Mesodermal cell (in vitro differentiated cells): Measurements from ENCODE around the gene NAGK.

Source experiments
- H3K27ac ChIP-seq: 2 replicates; pipeline ENCODE4 v1.7.0; 2013; ENCODE audit warnings: mild to moderate bottlenecking, low read depth, low read length, moderate library complexity; ENCODE audit not compliant: severe bottlenecking
- H3K36me3 ChIP-seq: 2 replicates; pipeline ENCODE4 v1.7.1; 2013; ENCODE audit warnings: mild to moderate bottlenecking, low read length, moderate library complexity; ENCODE audit not compliant: control insufficient read depth, insufficient read depth
- H3K4me1 ChIP-seq: one replicate; pipeline ENCODE4 v1.7.1; 2013; ENCODE audit warnings: mild to moderate bottlenecking, low read length; ENCODE audit not compliant: insufficient read depth, control insufficient read depth, poor library complexity, severe bottlenecking
- H3K4me3 ChIP-seq: 2 replicates; pipeline ENCODE4 v1.7.0; 2013; ENCODE audit warnings: low read length, control low read depth, mild to moderate bottlenecking; ENCODE audit not compliant: insufficient read depth, poor library complexity, severe bottlenecking; ENCODE audit errors: extremely low read depth
- H3K9me3 ChIP-seq: 2 replicates; pipeline ENCODE4 v1.7.1; 2013; ENCODE audit warnings: mild to moderate bottlenecking, low read length, moderate library complexity; ENCODE audit not compliant: control insufficient read depth
- WGBS, 2 experiments: methylation state at CpG; one replicate each; pipeline ENCODE4 v1.1.5; 2013; ENCODE audit warnings: missing lambda C conversion rate in 2 of 2; ENCODE audit not compliant: insufficient coverage in 2 of 2; 5-methylcytosine and 5-hydroxymethylcytosine counted together

The NAGK gene

GRCh38 chr2:71113843-71114242, 45.4 kb downstream of the NAGK start:
- Histone ChIP-seq H3K4me1 (no peaks in the 10 kb centered on the region), H3K27ac (no peak overlapping the region), H3K36me3 (peaks cover 42% of the 10 kb centered on the region), H3K9me3 (no peaks in the 10 kb centered on the region), H3K4me3 (no peak overlapping the region)
- 78 to 92% methylated on average over 1 of the region's 1 CpG for WGBS, 2 experiments

DNA sequence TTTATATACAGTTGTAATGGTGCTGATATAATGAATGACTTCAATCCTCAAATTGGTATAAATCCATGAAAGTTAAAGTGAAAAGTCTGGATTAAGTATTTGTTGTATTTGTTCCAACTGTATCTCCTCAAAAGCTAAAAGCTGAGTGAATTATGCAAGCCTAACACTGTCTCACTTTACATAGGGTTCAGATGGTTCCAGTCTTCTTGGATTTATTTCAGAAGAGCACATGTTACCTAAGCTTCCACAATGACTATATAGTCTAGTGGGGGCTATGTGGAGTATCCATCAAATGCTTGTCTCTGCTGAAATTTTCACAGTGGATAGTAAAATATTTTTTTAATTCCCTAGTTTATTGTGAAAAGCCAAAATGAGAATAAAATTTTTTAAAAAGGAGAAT, 48.6 kb downstream of the NAGK start:
- Histone ChIP-seq H3K27ac (no peak overlapping the region), H3K4me1 (no peaks in the 10 kb centered on the region), H3K36me3 (peaks cover 50% of the 10 kb centered on the region), H3K4me3 (no peak overlapping the region), H3K9me3 (no peaks in the 10 kb centered on the region)

- Histone ChIP-seq H3K4me3 (no peak overlapping the region), H3K36me3 (peaks cover 56% of the 10 kb centered on the region), H3K4me1 (no peaks in the 10 kb centered on the region), H3K9me3 (no peaks in the 10 kb centered on the region), H3K27ac (no peak overlapping the region)
- WGBS, 2 experiments: 88 to 95% methylated on average over 4 to 5 of the region's 6 CpGs
These were observed 51.7 kb downstream of the NAGK start for GRCh38 chr2:71120195-71120594.

- Histone ChIP-seq H3K9me3 (no peaks in the 10 kb centered on the region), H3K27ac (no peak overlapping the region), H3K4me1 (no peaks in the 10 kb centered on the region), H3K36me3 (peaks cover 51% of the 10 kb centered on the region), H3K4me3 (no peak overlapping the region)
- 100% methylated on average over 1 of the region's 1 CpG; no CpG with 5 or more reads in 1 of the 2 experiments for WGBS, 2 experiments
These were observed 53.0 kb downstream of the NAGK start for GRCh38 chr2:71121479-71121878.

GRCh38 chr2:71122387-71123298, 54.2 kb downstream of the NAGK start:
- no peak overlapping the region for H3K4me3 ChIP-seq
- peaks cover 46% of the 10 kb centered on the region for H3K36me3 ChIP-seq
- no peaks in the 10 kb centered on the region for H3K4me1 ChIP-seq
- H3K9me3 ChIP-seq: no peaks in the 10 kb centered on the region
- no peak overlapping the region for H3K27ac ChIP-seq
- 98% methylated on average over 5 to 6 of the region's 7 CpGs for WGBS, 2 experiments

GRCh38 chr2:71125506-71126294, 57.3 kb downstream of the NAGK start:
- H3K4me3 ChIP-seq: no peak overlapping the region
- H3K36me3 ChIP-seq: peaks cover 37% of the 10 kb centered on the region
- 91 to 97% methylated on average over 3 of the region's 7 CpGs for WGBS, 2 experiments

DNA sequence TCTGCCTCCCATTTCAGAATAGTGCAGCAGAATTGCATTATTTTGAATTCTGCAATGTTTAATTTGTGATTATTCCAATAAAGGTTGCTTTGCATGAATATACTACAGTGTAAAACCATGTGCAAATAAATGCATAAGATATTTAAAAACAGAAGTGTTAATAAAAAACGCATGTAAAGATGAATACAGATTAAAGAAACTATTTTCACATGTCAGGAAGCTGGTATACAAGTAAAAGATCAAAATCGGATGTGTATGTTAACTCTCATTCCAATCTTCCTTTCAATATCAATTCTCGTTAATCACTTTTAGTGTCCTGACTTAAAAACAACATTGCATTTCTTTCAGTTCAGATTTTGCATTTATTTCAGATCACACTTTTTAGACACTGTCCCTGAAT, 58.5 kb downstream of the NAGK start:
- WGBS, 2 experiments: 100% methylated on average over 2 of the region's 3 CpGs; no CpG with 5 or more reads in 1 of the 2 experiments
- H3K27ac ChIP-seq: no peak overlapping the region
- H3K4me3 ChIP-seq: no peak overlapping the region
- H3K9me3 ChIP-seq: no peaks in the 10 kb centered on the region
- H3K4me1 ChIP-seq: peaks cover 2% of the 10 kb centered on the region
- peaks cover 26% of the 10 kb centered on the region for H3K36me3 ChIP-seq

More at GRCh38 chr2:71125506-71126294, 57.3 kb downstream of the NAGK start:
- H3K27ac ChIP-seq: no peak overlapping the region
- no peaks in the 10 kb centered on the region for H3K9me3 ChIP-seq
- H3K4me1 ChIP-seq: no peaks in the 10 kb centered on the region
